ENCODE data around the gene RERE.
A peak's percentile ranks its signal among the peaks of the same experiment; 100 is the strongest.

RERE gene

DNA sequence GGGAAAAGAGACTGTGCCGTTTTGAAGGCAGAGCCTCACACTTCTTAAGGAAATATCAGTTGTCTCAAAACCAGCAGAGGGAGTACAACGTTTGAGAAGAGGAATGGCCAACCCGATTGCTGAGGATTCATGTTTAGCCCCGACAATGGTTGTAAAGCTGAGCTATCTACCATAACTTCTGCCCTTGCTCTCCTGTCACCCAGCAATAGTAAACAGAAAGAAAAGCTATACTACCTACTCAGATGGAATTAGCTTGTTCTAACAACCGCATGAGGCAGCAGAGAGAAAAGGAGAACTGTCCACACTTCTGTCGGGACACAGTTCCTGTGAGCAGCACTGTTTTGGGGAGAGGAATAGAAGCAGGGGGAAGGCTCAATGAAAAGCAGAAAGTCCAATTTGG, 408.3 kb downstream of the RERE start:
- no peak for TF ChIP-seq POLR2A (IDR thresholded peaks at IDR 0.05; ENCODE audit: low read depth, low read length)
- no peak for TF ChIP-seq TAF1 (IDR thresholded peaks at IDR 0.05; ENCODE audit: borderline replicate concordance, low read depth, low read length)
- TF ChIP-seq POLR2AphosphoS5 (IDR thresholded peaks at IDR 0.05; ENCODE audit: low read depth, low read length): no peak
- no peak for DNase-seq (ENCODE audit: insufficient read length)
- FAIRE-seq: peak; percentile 44

DNA sequence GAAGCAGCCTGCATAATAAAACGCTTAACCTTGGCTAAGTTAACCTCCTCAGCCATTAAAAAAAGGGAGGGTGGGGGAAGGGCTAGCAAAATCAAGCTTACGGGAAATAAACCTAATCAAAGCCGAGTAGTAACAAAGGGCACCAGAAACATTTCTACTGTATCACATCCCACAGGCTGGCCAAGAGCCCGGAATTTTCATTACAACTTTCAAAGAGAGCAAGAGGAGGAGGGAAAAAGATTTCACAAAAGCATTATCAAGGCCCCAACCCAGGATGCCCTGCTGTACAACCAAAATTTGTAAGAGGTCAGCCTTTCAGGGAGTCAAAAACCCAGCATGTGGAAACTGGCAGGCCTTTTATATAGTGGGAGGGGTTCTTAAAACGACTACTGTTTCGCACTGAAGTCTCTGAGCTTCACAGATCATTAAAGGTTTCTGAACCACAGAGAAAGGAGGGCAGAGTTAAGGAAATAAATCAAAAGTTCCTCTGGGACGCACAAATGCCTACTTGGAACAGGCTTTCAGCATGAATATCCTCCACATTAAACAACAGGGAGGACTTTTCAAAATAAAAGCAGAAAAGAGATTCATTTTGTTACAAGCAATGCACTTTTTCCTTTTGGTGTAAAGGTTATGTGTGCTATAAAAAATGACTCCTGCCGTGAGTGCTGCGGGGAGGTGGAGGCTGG, 409.1 kb downstream of the RERE start:
- FAIRE-seq (no peak), DNase-seq (ENCODE audit: insufficient read length) (no peak)
- TF ChIP-seq POLR2AphosphoS5 (IDR thresholded peaks at IDR 0.05; ENCODE audit: low read depth, low read length) (no peak), POLR2A (IDR thresholded peaks at IDR 0.05; ENCODE audit: low read depth, low read length) (no peak), TAF1 (IDR thresholded peaks at IDR 0.05; ENCODE audit: borderline replicate concordance, low read depth, low read length) (no peak)

DNA sequence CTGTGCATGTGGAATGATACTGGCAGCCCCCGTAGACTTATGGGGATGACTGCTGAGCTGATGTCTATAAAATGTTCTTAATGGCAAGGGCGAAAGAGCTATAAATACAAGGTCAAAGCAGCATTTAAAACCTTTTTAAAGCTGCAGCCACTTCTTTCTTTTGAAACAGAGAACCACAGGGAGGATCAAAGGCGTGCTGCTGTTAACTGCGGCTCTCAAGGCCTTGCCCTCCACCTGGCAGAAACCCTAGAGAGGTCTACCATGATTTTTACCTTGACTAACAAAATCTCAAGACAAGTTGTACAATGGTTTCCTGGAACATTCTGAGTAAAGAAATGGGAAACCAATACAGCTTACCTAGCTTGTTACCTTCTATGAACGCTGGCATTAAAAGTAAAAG, 409.8 kb downstream of the RERE start:
- TF ChIP-seq POLR2AphosphoS5 (IDR thresholded peaks at IDR 0.05; ENCODE audit: low read depth, low read length): no peak
- no peak for TF ChIP-seq TAF1 (IDR thresholded peaks at IDR 0.05; ENCODE audit: borderline replicate concordance, low read depth, low read length)
- no peak for TF ChIP-seq POLR2A (IDR thresholded peaks at IDR 0.05; ENCODE audit: low read depth, low read length)
- DNase-seq (ENCODE audit: insufficient read length) (no peak), FAIRE-seq (no peak)

DNA sequence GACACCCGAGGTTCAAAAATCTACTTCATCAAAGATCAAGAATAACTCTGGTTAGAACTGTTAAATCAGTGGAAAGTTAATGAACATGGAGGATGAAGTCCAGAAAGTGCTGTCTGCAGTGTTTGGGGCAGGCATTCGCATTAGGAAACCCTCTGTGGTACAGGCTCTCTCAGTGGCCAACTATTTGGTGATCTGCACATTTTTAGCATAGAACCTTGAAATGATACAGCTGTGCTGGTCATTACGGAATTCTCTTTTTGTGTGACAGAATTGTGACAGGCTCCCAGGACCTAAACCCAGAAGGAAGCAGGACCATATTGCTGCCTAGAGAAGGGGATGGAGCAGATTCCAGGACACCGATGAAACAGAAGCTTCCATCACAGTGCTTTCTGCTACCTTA, 410.5 kb downstream of the RERE start:
- no peak for DNase-seq (ENCODE audit: insufficient read length)
- FAIRE-seq: no peak
- TF ChIP-seq POLR2A (IDR thresholded peaks at IDR 0.05; ENCODE audit: low read depth, low read length) (no peak), POLR2AphosphoS5 (IDR thresholded peaks at IDR 0.05; ENCODE audit: low read depth, low read length) (no peak), TAF1 (IDR thresholded peaks at IDR 0.05; ENCODE audit: borderline replicate concordance, low read depth, low read length) (no peak)

DNA sequence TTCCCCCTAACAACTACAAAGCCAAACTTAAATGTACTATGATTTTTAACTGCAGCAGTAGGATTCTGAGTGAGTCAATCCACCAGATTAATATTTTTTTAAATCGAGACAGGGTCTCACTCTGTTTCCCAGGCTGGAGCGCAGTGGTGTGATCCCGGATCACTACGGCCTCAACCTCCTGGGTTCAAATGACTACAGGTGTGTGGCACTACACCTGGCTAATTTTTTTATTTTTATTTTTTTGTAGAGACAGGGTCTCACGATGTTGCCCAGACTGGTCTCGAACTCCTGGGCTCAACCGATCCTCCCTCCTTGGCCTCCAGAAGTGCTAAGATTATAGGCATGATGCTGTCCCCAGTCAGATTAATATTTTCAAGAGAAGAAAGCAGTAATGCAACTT, 411.4 kb downstream of the RERE start:
- FAIRE-seq: no peak
- no peak for DNase-seq (ENCODE audit: insufficient read length)
- TF ChIP-seq TAF1 (IDR thresholded peaks at IDR 0.05; ENCODE audit: borderline replicate concordance, low read depth, low read length): no peak
- no peak for TF ChIP-seq POLR2AphosphoS5 (IDR thresholded peaks at IDR 0.05; ENCODE audit: low read depth, low read length)
- no peak for TF ChIP-seq POLR2A (IDR thresholded peaks at IDR 0.05; ENCODE audit: low read depth, low read length)

DNA sequence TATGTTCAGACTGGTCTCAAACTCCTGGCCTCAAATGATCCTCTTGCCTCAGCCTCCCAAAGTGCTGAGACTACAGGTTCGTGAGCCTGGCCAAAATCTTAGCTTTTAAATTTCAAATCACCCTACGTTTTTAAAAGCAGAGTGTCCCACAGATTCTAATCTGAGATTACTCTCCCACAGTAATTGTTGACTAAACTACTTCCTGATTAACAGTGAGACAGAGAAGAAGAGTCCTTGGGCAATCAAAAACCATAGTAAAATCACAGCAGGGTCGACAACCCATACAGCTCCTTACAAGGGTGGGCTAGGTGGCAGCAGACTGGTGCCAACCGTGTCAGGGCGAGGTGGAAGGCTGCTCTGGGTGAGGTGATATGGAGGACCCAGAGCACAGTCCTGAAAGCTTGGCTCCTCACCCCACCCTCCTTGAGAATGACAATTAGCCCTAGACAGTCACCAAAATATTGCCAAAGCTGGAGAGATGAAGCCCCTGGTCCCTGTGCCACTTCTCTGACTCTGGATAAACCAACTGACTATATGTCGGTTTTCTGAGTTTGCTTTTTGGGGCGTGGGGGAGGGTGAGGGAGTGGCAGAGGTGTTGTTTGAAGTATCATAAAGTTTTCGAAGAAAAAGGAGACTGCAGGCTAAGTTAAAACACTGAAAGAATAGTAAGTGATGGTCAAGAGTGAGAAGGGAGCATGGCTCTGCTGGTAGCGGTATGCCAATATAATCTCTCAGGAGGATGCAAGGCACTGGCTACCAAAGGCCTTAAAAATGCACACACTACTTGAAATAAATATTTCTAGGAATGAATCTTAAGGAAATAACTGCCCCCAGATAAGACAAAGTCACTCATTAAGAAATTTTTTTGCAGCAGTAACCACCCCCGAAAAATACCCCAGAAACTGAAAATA, 412.7 kb downstream of the RERE start:
- DNase-seq (ENCODE audit: insufficient read length): no peak
- no peak for TF ChIP-seq POLR2A (IDR thresholded peaks at IDR 0.05; ENCODE audit: low read depth, low read length)
- TF ChIP-seq TAF1 (IDR thresholded peaks at IDR 0.05; ENCODE audit: borderline replicate concordance, low read depth, low read length): no peak
- no peak for TF ChIP-seq POLR2AphosphoS5 (IDR thresholded peaks at IDR 0.05; ENCODE audit: low read depth, low read length)
- FAIRE-seq: no peak

DNA sequence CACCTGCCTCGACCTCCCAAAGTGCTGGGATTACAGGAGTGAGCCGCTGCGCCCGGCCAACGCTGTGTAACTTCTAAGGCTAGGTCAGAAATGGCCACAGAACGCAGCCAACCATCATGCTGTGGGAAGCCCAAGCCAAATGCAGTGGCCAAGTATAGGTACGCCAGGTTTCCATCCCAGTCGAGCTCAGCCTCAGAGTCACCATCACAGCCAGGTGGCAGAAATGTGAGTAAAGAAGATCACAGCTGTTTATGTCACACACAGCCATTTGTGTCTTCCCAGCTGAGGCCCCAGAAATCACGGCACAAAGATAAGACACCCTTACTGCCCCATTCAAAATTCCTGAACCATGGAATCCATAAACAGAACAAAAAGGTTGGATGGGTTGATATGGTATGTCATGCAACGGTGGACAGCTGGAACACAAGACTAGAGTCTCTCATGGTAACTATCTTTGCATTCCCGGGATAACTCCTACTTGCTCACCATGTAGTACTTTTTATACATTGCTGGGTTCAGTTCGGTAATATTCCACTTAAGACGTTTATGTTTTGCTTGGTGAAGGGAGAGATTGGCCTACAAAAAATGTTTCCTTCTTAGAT, 415.2 kb downstream of the RERE start:
- DNase-seq (ENCODE audit: insufficient read length) (no peak), FAIRE-seq (no peak)
- TF ChIP-seq POLR2A (IDR thresholded peaks at IDR 0.05; ENCODE audit: low read depth, low read length) (no peak), POLR2AphosphoS5 (IDR thresholded peaks at IDR 0.05; ENCODE audit: low read depth, low read length) (no peak), TAF1 (IDR thresholded peaks at IDR 0.05; ENCODE audit: borderline replicate concordance, low read depth, low read length) (no peak)

DNA sequence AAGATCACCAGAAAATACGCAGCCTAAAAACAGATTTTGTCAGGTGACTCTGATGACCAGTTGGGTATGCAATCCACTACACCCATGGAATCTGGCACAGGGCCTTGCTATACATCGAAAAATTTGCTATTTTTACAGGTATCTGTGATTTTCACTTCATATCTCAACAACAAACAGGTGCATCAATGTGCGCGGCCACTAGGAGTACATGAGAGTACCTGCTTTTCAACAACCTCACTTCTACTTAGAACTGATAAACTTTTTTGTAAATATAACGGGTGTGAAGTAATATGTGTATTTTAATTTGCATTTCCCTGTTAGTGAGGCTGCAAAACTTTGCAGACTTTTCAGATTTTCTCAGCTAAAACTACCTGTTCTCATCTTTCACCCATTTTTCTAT, 418.8 kb downstream of the RERE start:
- TF ChIP-seq TAF1 (IDR thresholded peaks at IDR 0.05; ENCODE audit: borderline replicate concordance, low read depth, low read length): no peak
- TF ChIP-seq POLR2A (IDR thresholded peaks at IDR 0.05; ENCODE audit: low read depth, low read length): no peak
- no peak for TF ChIP-seq POLR2AphosphoS5 (IDR thresholded peaks at IDR 0.05; ENCODE audit: low read depth, low read length)
- DNase-seq (ENCODE audit: insufficient read length) (no peak), FAIRE-seq (no peak)

DNA sequence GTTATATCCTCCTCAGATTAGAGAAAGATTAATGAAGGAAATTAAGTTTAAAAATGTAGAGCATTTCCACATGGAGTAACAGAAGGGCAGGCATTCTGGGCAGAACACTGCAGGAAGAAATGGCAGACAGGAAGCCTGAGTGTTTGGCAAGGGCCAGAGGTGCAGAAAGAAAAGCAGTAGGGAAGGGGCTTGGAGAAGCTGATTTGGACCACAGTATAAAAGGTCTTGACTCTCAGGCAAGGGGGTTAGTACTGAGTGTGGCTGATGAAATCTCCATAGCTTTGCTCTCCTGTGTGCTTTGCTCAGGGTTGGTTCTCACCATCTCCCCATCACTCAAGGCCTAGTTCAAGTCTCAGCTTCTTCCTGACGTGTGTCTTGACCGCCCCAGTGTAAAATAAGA, 419.4 kb downstream of the RERE start:
- TF ChIP-seq POLR2AphosphoS5 (IDR thresholded peaks at IDR 0.05; ENCODE audit: low read depth, low read length) (no peak), TAF1 (IDR thresholded peaks at IDR 0.05; ENCODE audit: borderline replicate concordance, low read depth, low read length) (no peak), POLR2A (IDR thresholded peaks at IDR 0.05; ENCODE audit: low read depth, low read length) (no peak)
- no peak for DNase-seq (ENCODE audit: insufficient read length)
- FAIRE-seq: no peak

DNA sequence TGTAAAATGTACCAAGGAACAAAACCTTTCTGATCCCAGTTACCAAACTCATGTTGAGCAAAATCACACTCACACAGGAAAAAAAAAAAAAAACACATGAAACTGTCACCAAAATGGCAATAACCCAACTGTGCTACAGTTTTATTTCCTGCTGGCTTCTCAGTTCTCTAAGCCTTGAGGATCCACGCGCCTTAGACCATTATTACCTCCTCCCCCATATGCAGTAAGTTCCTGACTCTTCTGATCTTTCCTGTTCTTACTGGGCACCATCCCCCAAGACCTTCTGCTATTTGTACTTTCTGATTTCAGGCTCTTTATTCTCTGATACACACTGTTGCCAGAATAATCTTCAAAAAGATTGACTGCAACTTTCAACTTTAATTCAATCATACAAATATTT, 419.9 kb downstream of the RERE start:
- FAIRE-seq: no peak
- TF ChIP-seq POLR2AphosphoS5 (IDR thresholded peaks at IDR 0.05; ENCODE audit: low read depth, low read length) (no peak), TAF1 (IDR thresholded peaks at IDR 0.05; ENCODE audit: borderline replicate concordance, low read depth, low read length) (no peak), POLR2A (IDR thresholded peaks at IDR 0.05; ENCODE audit: low read depth, low read length) (no peak)
- DNase-seq (ENCODE audit: insufficient read length): no peak

DNA sequence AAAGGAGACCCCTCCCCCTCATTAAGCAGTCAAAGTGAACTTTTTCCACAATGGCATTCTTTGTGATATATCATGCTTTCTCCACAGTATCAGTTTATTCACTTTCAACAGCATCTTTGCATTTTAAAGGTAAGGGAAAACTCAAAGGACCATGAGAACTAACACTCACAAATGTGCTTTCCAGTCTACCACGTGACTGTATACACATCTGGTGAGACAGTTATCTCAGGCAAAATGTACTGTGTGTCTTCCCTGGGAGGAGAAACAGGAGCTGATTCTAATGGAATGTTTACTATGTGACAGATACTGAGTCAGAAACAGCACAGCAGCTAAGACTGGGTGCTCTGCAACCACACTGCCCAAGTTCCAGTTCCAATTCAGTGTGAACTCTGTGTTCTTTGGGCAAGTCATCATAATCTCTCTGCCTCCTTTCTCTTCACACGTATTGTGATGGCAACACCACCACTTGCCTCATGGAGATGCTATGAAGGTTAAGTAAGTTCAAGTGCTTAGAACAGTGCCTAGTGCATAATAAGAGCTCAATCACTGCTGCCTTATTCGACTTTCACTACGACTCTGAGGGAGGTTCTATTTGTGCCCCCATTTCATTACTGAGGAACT, 420.5 kb downstream of the RERE start:
- DNase-seq (ENCODE audit: insufficient read length): no peak
- FAIRE-seq: peak; percentile 63
- TF ChIP-seq POLR2AphosphoS5 (IDR thresholded peaks at IDR 0.05; ENCODE audit: low read depth, low read length) (no peak), TAF1 (IDR thresholded peaks at IDR 0.05; ENCODE audit: borderline replicate concordance, low read depth, low read length) (no peak), POLR2A (IDR thresholded peaks at IDR 0.05; ENCODE audit: low read depth, low read length) (no peak)
